GM19463 (cell line): ENCODE results near the gene CORO6.

Experiments
- ATAC-seq: cut with Tn5 transposase; IDR thresholded peaks from one replicate; pipeline ENCODE4 v1.9.1; 2021; ENCODE audit warnings: mild to moderate bottlenecking, moderate library complexity; ENCODE audit not compliant: unreplicated experiment

The CORO6 gene

DNA sequence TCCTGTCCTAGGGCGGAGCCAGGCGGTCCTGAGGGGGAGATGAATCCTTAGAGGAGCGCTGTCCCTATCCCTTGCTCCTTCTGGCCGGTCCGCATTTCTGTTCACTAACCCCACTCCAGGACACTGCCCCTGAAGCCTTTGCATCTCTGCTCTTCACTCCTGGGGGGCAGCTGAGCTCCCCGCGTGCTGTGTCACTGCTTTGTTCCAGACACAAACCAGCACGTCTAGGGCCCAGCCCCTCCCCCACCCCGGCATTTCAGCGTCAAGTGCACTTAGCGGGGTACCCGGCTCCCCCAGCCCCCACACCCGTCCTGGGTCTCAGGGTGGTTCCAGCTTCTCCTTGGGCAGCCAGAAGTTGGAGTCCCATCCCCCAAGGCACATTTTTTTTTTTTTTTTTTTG, 8.9 kb downstream of the CORO6 start:
- no peak for ATAC-seq

DNA sequence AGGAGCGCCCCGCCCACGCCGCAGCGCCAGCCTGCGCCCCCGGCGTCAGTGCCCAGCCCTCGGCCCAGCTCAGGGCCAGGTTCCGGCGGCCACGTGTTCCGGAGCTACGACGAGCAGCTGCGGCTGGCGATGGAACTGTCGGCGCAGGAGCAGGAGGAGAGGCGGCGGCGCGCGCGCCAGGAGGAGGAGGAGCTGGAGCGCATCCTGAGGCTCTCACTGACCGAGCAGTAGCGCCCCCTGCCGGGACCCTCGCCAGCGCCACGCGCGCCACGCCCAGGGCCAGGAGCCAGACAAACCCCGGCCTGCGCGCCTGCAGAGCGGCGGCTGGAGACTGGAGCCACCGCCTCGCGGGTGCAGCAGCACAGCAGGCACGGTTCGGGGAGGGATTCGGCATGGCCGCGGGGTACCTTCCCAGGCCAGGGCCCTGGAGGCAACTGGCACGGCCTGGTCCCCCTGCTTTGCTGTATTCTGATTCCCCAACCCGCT, 9.3 kb downstream of the CORO6 start:
- ATAC-seq = peak; percentile 39

DNA sequence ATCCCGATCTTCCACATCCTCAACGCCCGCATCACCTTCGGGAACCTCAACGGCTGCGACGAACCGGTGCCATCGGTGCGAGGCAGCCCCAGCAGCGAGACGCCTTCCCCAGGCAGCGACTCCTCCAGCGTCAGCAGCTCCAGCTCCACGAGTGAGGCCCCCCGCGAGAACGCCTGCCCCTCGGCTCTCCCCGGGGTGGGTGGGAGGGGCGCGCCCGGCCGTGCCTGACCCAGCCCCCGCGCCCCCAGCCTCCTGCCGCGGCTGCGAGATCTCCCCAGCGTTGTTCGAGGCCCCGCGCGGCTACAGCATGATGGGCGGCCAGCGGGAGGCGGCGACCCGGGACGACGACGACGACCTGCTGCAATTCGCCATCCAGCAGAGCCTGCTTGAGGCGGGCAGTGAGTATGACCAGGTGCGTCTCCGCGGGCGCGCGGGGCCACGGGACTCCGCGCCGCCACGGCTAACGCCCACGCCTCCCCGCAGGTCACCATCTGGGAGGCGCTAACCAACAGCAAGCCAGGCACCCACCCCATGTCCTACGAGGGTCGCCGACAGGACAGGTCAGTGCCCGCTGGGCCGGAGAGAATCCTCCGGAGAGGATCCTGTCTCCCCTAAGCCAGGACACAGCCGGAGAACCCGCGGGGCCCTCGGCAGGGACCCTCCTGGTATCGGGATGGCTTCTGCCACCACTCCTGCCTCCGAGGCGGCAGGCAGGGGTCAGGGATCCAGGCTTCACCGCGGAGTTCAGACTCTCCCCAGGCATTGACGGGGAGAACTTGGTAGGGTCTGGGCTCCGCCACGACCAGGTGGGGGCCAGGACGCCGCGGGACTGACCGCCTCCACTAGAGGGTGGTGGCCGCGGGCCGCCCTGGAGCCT, 10.1 kb downstream of the CORO6 start:
- ATAC-seq = no peak

DNA sequence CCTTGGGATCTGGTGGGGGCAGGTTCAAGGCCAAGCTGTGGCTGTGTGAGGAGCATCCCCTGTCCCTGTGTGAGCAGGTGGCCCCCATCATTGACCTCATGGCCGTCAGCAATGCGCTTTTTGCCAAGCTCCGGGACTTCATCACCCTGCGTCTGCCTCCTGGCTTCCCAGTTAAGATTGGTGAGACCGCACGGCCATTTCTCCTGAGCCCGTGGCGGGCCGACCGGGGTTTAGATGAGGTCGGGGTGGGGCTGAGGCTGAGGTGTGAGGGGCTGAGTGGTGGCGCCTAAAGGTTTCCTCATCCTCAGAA, 10.7 kb downstream of the CORO6 start:
- no peak for ATAC-seq

DNA sequence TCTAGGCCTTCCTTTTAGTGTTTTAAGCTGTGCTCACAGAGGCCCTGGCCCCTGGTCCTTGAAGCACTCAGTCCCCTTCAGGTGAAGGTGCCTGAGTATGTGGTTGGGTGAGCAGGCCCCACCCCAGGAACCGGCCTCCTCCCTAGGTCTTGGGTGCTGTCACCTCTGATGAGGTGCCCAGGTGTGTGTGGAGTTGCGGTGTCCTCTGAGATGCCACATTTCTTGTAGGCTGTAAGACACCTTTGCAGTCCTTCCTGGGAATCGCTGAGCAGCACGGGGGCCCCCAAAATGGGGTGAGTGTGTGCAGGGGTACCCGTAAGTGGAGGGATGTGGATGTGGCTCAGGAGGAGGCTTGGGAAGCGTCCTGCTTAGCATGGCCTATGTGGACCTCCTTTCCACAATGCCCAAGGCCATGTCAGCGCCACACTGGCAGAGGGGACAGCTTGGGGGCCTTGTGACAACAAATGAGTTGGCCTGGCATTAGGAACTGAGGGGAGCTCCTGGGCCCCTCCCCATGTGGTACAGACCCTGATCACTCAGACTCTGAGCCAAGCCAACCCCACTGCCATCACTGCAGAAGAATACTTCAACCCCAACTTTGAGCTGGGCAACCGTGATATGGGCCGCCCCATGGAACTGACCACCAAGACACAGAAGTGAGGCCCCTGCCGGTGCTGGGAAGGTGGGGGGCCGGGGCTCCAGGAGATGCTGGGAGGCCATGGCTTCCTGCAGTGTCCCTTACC, 11.2 kb downstream of the CORO6 start:
- ATAC-seq = no peak

DNA sequence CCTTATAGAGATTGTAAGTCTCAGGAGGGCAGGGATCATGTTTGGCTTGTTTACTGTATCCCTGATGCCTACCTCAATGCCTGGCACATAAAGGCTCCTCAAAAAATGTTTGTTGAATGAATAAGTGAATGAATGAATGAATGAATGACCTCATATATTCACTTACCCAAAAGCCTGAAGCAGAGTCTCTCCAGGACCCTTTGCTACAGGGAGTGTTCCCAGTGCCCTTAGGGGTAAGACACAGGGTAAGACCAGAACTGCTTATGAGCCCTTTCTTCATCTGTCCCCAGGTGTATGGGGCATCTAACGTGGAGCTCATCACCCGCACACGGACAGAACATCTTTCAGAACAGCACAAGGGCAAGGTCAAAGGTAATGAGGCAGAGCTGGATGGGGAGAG, 12.3 kb downstream of the CORO6 start:
- ATAC-seq = no peak

DNA sequence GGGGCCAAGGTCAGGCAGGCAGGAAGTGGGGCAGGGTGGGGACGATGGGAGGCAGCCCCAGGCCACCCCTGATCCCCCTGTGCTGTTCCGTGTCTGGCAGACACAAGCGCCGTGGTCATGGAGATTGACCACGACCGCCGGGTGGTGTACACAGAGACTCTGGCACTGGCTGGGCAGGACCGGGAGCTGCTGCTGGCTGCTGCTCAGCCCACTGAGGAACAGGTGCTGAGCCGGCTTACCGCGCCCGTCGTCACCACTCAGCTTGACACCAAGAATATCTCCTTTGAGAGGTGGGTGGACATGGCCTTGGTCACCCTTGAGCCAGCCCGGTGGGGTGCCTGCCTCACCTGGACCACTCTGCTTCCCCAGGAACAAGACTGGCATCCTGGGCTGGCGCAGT, 13.7 kb downstream of the CORO6 start:
- no peak for ATAC-seq

DNA sequence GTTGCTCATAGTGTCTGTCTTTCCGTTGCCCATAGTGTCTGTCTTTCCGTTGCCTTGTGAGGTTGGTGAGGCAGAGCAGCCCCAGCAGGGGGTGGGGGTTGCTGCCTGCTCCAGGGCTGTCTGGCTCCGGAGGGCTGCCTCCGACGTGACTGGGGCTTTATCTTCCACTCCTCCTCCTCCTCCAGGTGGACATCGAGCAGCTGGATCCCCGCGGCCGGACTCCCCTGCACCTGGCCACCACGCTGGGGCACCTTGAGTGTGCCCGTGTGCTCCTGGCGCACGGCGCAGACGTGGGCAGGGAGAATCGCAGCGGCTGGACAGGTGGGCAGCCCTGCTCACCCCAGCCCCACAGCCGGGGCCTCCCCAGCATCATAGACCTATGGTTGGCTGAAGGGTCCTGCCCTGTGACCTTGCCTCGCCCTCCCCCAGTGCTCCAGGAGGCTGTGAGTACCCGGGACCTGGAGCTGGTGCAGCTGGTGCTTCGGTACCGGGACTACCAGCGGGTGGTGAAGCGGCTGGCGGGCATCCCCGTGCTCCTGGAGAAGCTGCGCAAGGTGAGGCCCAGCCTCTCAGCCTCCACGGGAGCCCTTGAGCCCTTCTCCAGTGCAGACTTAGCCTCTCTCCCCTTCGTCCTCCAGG, 15.0 kb downstream of the CORO6 start:
- ATAC-seq = no peak

DNA sequence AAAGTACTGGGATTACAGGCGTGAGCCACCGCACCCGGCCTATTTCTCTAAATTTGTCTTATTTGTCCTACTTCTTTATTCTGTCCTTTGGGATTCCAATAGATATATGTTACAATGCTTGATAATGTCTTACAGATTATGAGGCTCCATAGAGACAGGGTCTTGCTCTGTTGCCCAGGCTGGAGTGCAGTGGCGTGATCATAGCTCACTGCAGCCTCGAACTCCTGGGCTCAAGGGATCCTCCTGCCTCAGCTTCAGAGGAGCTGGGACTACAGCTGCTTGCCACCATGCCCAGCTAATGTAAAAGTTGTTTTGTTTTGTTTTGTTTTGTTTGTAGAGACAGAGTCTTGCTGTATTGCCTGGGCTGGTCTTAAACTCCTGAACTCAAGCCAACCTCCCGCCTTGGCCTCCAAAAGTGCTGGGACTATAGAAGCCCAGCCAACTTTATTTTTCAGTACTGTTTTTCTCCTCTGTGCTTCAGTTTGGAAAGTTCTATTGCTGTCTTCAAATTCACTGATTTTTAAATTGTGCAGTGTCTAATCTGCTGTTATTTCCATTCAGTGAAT, 19.5 kb downstream of the CORO6 start:
- no peak for ATAC-seq

DNA sequence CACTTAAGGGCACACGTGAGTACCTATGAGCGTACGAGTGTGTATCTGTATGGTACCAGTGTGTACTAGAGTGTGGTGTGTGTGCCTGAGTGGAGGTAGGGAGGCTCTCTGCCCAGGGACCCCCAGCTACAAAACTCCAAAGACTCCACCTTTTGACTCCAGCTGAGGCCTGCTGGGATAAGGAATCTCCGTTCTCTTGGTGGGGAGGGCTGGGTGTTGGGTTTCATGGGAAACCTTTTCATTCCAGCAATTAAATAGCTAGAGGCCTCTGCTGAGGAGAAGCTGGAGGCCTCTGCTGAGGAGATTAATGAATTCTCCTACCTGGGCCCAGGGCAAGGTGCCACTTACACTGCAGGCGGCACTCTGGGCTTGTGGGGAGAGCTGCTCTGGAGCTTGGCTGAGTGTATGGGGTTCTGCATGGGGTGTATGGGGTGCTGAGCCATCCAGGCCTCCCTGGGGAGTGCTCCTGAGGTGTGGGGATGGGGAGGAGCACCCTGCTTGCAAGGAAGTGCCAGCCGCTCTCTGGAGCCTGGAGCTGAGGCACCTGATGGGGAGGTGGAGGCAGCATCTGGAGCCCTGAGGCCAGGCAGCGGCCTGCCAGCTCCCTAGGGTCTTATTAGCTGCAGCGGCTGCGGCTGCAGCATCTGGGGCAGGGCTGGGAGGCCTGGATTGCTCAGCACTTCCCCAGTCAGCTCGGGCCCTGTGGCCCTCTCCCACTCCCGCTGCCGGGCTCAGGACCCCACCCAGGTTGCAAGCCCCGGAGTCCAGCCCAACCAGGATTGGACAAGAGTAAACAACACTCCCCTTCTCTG, 25.1 kb downstream of the CORO6 start:
- ATAC-seq = no peak

DNA sequence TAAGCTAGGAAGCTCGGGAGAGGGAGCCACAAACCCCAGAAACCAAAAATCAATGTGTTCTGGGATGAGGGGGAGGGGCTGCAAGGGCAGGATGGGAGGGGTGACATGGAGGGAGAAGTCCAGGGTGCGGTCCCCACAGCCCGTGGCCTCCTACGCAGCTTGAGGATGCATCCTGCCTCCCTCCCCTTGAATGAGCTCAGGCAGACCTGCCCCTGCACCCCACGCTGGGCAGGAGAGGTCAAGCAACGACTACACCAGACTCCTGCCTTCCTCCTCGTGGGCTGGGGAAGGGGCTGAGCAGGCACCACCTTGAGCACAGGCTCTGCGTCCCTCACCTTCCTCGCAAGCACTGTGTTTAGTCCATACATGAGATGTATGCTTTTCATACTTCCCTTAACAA, 25.9 kb downstream of the CORO6 start:
- ATAC-seq = no peak

DNA sequence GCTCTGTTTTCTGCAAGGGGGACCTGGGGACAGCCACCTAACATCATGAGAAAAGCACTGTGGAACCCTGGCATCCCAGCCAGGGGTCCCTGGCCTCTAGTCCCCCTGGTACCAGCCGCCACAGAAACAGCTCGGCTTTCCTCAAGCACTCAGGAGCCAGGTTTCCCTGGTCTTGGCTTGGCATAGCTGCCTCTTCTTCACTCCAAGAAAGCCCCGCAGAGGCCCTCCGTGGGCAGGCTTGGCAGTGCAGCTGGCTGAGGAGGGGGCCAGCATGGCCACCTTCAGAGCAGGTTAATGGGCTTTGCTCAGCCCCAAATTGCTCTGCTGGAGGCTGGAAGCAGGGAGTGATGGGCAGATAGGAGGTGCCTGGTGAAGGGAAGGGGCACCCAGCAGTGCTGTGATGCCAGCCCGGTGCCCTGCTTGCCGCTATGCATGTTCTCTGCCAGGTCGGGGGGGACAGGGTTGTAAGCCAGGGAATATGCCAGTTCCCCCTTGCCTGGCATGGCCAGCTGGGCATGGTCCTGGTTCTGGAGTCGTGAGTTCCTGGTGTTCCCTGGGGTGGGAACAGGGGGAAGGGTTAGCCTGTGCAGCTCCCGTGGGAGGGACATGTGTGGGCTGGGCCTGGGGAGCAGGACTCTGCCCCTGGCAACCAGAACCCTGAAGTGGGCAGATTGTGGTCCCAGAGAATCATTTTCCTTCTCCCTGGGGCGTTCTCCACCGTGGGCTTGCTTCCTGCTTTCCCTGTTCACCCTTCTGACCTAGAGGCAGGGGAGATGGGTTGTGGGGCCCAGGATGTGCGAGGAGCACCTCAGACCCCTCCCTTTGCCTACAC, 26.6 kb downstream of the CORO6 start:
- no peak for ATAC-seq

DNA sequence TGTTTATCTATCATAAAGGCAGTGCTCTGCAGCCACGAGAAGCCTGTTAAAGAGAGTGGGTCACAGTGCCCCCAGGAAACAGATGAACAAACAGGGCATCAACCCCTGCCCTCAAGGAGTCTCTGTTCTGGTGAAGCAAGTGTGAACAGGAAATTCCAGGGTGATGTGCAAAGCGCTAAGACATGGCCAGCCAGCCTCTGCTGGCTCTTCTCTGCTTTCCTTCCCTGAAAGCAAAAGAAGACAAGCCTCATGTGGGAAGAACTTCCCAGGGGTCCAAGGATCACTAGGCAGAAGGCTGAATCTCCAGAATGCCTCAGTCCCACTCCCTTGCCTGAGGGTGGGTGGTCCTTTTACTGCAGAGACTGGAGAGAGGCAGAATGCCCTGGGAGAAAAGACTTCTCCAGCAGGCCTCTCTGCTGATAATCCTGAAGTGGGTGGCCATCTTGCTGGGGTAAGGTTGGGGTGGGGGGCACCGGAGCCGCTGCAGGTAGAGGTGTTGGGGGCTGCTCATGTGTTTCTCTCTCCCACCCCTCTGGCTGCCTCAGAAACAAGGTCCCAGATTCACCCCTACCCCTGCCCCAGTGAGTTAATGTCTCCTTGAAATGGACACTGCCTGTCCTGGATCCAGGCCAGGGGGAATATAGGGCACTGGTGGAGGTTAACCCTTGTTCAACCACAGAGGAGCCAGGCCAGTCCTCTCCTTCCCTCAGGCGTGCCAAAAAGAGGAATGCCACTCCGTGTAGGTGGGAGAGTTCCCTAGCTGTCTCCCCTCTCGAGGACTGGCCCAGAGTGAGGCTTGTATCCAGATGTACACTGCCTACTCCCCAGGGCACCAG, 27.4 kb downstream of the CORO6 start:
- ATAC-seq = no peak

DNA sequence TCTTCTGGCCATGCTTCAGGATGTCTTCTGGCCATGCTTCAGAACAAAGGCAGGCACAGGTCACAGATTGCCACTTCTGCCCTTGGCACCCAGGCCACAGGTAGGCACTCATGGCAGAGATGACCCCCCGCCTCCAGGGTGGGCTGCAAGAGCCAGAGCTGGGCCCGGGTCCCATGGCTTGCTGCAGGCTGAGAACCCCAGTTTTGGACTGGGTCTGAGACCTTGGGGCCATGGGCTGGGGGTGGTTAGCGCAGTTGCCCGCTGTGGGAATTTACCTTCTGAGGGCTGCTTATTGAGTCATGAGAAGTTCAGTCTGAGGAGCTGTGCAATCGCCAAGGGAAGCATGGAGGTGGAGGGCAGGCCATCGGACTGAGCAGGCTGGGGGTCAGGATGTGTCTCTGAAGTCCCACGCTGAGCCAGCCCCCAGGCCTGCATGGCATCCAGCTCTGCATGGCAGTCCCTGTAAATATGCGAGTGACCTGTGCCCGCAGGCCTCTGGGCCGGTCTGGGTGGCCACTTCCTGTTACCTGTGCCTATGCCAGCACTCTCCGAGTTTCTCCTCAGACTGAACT, 28.1 kb downstream of the CORO6 start:
- ATAC-seq = no peak

DNA sequence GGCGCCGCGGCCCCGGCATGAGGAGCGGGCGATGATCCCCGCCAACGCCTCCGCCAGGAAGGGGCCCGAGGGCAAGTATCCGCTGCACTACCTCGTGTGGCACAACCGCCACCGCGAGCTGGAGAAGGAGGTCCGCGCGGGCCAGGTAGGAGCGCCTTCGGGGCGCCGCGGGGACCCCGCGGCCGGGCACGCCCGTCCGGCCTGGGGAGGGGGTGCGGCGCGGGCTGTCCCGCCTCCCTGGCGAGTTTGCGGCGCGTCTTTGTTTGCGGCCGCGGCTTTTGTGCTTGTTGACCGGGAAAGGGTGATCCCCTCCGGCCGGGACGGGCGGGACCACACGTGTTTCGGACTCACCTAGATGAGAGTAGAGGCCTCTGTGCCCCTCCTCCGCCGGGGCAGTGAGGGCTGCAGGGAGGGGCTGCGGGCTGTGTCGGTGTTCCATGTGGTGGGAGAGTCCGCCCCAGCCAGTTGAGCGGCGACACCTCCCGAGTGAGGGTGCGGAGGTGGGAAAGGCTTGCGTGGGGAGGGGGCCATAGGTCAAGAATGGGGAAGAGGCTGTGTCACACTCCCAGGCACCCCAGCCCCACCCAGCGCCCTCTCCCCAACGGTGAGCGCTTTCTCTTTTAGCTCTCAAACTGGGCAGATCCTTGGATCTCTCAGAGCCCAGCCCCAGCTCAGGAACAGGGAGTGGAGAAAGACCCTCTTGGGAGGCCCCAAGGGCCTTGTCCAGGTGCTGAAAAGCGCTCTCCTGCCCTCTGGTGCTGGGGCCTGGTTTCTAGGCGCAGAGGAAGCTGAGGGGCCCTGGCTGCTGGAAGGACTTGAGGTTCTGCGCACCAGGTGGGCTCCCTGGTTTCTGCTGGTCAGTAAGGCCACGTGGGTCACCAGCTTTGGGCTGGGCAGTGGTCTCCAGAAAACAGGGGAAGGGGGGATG, 28.9 kb downstream of the CORO6 start:
- no peak for ATAC-seq

DNA sequence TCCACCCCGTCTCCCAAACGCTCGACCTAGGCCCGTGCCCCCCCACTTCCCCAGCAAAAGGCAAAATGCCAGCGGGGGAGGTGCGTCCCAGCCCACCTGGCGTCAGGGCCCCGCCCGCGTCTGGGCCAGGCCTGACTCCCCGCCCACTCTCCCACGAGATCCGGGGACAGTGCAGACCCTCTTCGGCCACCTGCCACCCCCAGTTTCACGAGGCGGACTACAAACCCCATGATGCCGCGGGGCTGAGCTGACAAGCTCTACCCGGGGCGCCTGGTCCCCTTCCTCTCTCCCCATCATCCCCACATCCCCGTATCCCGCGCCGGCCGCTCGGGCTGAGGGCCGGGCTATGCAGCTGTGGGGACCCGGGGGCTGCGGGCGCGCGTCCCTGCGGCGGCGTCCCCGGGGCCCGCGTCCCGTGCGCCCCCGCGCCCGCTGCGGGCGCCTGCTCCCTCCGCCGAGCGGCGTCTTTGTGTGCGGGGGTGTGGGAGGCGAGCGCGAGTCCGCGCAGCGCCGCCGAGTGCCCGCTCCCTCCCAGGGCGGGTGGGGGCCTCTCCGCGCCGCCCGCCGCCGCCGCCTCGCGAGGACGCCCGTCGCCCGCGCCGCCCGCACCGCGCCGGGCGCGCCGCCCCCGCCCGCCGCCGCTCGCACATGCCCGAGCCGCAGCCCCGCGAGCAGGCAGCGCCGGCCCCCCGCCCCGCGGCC, 29.7 kb downstream of the CORO6 start, which contains the start of gene ANKRD13B:
Gene ANKRD13B (plus strand): TSS at position 283 of the 702 bp plus-strand sequence. CDS start 490 bp downstream, outside the sequence.
- no peak for ATAC-seq
